ENCODE measurements around the gene NHLH1. TPM values are rescaled to one million over a fixed set of nuclear protein-coding genes. Genes with fewer than 3 reads are reported as not detected.

NHLH1 gene
- total RNA-seq, 1 donor from 2014 or later = 0.27 TPM

DNA sequence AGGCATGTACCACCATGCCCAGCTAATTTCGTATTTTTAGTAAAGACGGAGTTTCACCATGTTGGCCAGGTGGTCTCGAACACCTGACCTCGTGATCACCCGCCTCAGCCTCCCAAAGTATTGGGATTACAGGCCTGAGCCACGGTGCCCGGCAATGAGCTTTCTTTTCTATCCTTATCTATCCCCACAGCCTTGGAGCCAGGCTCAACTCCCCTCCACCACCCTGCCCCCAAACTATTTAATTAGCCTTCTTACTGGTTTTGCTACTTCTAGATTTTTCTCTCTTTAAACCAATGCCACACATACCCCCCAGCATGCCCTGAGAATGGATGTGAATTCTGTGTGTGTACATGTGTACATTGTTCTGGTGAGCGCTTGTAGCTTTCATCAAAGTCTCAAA lies 27.8 kb downstream of the NHLH1 start:
- Mint-ChIP-seq H3K4me1 (peaks cover 7% of the 10 kb centered on the region), H3K4me3 (no peak overlapping the region), H3K9me3 (no peaks in the 10 kb centered on the region), H3K27me3 (ENCODE audit: low read depth) (peaks cover 8% of the 10 kb centered on the region), H3K36me3 (no peaks in the 10 kb centered on the region), H3K27ac (no peak overlapping the region)
- peak in 1 of 2 experiments; percentile 13 for DNase-seq (ENCODE audit: low spot score in 2 of 2, unreplicated experiment in 2 of 2)
- TF ChIP-seq, protein P1, sequence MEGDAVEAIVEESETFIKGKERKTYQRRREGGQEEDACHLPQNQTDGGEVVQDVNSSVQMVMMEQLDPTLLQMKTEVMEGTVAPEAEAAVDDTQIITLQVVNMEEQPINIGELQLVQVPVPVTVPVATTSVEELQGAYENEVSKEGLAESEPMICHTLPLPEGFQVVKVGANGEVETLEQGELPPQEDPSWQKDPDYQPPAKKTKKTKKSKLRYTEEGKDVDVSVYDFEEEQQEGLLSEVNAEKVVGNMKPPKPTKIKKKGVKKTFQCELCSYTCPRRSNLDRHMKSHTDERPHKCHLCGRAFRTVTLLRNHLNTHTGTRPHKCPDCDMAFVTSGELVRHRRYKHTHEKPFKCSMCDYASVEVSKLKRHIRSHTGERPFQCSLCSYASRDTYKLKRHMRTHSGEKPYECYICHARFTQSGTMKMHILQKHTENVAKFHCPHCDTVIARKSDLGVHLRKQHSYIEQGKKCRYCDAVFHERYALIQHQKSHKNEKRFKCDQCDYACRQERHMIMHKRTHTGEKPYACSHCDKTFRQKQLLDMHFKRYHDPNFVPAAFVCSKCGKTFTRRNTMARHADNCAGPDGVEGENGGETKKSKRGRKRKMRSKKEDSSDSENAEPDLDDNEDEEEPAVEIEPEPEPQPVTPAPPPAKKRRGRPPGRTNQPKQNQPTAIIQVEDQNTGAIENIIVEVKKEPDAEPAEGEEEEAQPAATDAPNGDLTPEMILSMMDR (IDR thresholded peaks at IDR 0.05; ENCODE audit: unreplicated experiment) = no peak

DNA sequence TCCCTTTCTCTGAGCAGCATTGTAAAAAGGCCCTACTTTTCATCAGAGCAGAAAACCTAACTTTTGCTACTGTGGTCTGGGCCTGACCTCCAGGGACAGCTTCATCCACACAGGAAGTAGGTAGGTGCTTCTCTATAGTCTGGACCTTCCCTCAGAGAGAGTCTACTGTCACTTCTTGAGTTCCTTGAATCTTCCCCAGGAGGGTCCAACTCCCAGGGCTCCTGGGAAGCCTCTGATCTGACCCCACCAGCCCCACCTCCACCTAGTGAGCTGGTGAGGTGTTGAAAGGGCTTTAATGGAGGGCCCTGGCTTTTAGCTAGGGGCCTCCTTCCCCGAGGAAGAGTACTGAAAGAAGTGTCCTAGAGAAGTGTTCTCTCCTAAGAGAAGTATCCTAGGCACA lies 30.8 kb downstream of the NHLH1 start:
- no peaks in the 10 kb centered on the region for H3K9me3 Mint-ChIP-seq
- DNase-seq (ENCODE audit: low spot score in 2 of 2, unreplicated experiment in 2 of 2) = no peak
- H3K27ac Mint-ChIP-seq = no peak overlapping the region
- peaks cover 22% of the 10 kb centered on the region for H3K4me1 Mint-ChIP-seq
- TF ChIP-seq, protein P1 (IDR thresholded peaks at IDR 0.05; ENCODE audit: unreplicated experiment) = no peak
- no peaks in the 10 kb centered on the region for H3K36me3 Mint-ChIP-seq
- no peak overlapping the region for H3K4me3 Mint-ChIP-seq
- H3K27me3 Mint-ChIP-seq (ENCODE audit: low read depth) = no peaks in the 10 kb centered on the region

DNA sequence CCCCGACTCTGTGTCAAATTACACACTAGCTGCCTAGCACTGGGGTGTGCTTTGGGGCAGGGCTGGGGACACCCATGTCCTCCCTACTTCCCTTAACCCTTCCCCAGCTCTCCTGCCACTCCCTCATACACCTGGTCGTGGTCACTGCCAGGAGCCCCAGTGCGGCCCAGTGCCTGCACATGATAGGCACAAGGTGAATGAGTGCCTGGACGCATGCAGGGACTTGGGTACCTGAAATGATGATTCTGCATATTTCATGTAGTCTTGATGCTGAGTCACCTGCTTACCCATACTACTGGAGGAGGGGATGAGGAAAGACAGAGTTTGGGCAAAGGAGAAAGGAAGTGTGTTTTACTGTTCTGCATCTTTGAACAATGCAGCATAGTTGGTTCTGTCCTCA lies 32.0 kb downstream of the NHLH1 start:
- peak overlapping the region; percentile 25 for H3K27ac Mint-ChIP-seq

DNA sequence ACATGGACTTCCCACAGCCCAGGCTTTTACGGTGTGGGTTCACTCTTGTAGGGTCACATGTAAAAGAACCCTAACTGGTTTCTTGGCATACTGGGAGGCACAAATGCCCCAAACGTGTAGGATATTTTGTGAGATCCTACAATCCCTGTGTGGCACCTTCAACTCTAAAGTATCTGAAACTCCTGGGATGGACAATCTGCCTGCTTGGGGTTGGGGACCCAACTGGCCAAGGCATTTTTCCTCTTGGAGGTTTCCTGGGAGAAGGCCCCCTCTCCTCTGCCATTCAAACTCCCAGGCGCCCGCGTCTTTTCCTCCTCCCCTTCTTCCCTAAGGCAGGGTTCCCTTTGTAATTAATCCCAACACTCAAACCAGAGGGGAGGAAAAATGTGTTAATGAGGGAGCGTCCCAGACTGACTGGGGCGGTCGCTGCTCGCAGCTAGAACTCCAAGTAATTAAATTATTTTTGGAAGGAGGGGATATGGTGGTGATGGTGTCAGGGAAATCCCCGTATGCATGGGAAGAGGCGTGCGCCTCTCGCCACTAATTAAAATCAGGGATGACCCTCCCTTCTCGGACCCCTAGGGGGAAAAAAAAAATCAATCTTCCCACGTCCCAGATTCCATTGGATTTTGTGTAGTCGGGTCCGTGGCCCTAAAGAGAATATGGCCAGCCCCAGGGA lies 32.8 kb downstream of the NHLH1 start:
- peaks cover 40% of the 10 kb centered on the region for H3K4me1 Mint-ChIP-seq
- peak overlapping the region; percentile 78 for H3K27ac Mint-ChIP-seq
- peak overlapping the region; percentile 70 for H3K4me3 Mint-ChIP-seq
- no peaks in the 10 kb centered on the region for H3K27me3 Mint-ChIP-seq (ENCODE audit: low read depth)
- H3K9me3 Mint-ChIP-seq = no peaks in the 10 kb centered on the region
- DNase-seq (ENCODE audit: low spot score in 2 of 2, unreplicated experiment in 2 of 2) = peak in 1 of 2 experiments; percentile 36
- TF ChIP-seq, protein P1 (IDR thresholded peaks at IDR 0.05; ENCODE audit: unreplicated experiment) = peak; percentile 39
- H3K36me3 Mint-ChIP-seq = no peaks in the 10 kb centered on the region

More for the DNA sequence above, 32.0 kb downstream of the NHLH1 start:
- TF ChIP-seq, protein P1 (IDR thresholded peaks at IDR 0.05; ENCODE audit: unreplicated experiment) = no peak
- Mint-ChIP-seq H3K4me1 (peaks cover 33% of the 10 kb centered on the region), H3K9me3 (no peaks in the 10 kb centered on the region), H3K27me3 (ENCODE audit: low read depth) (no peaks in the 10 kb centered on the region), H3K4me3 (peak overlapping the region; percentile 70), H3K36me3 (no peaks in the 10 kb centered on the region)
- peak in 1 of 2 experiments; percentile 31 for DNase-seq (ENCODE audit: low spot score in 2 of 2, unreplicated experiment in 2 of 2)

DNA sequence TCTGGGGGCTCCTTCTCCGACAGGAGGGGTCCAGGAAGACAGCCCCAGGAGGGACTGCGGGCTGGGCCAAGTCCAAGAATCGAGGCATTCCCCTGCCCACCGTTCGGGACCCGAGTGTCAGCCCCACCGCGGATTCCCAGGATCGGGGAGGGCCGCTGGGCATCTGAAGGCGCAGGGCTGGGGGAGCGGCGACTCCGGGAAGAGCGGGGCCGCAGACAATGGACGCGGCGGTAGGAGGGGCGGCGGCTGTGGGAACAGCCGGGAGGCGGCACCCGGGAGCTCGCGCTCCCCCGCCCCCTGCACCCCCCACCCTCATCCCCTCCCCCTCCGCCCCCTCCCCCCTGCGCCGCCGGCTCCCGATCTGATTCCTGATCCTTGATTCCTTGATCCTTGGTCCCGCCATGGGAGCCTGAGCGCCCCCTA lies 33.4 kb downstream of the NHLH1 start, which contains the start of gene VANGL2:
TSS of gene VANGL2 (plus strand) at position 342 of the 423 bp plus-strand sequence. CDS start 15,274 bp downstream, outside the sequence.
- DNase-seq (ENCODE audit: low spot score in 2 of 2, unreplicated experiment in 2 of 2) = peak; percentile 80 to 90
- H3K4me3 Mint-ChIP-seq = peak within 1 kb of the TSS; percentile 81
- peaks cover 45% of the 10 kb centered on the region for H3K4me1 Mint-ChIP-seq
- peak within 1 kb of the TSS; percentile 78 for H3K27ac Mint-ChIP-seq
- no peaks in the 10 kb centered on the region for H3K36me3 Mint-ChIP-seq
- no peaks in the 10 kb centered on the region for H3K9me3 Mint-ChIP-seq
- TF ChIP-seq, protein P1 (IDR thresholded peaks at IDR 0.05; ENCODE audit: unreplicated experiment) = peak; percentile 17
- no peaks in the 10 kb centered on the region for H3K27me3 Mint-ChIP-seq (ENCODE audit: low read depth)

All from mesothelial cell of epicardium (in vitro differentiated cells).